ENCODE data around the gene KRT86. TPM values are rescaled to one million over a fixed set of nuclear protein-coding genes. Genes with fewer than 3 reads are reported as not detected.

Gene KRT86
- total and polyA plus RNA-seq, 2 donors (not counting 1 experiment from before 2014, with no cell fraction given) = 0.02 to 0.17 TPM

DNA sequence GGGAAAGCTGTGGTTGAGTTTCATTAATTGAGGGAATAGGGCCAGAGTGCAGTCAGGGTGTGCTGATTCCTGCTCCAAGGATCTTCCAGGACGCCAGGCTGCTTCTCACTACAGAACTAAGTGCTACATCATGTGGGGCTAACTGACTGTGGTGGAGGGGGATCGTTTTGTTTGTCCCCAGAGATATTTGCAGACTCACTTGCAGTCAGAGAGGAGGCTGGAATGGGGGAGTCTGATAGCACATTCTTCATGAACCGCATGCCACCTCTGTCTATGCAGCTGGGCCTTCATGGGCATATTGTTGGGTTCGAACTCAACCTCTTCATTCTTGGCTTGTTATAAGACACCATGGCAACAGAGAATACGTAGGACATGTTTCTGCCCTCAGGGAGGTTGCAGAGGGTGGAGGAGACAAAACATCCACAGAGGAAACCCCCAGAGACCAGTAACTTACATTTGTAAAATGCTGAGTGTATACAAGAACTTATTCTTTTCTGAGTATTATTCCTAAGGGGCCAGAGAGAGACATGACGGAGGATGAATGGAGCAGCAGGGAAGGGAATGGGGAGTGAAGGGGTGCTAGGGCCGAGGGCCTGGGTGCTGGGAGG lies 28.4 kb upstream of the KRT86 start:
- H3K9ac ChIP-seq (ENCODE audit: insufficient read depth, low read length) = no peak overlapping the region
- H3K79me2 ChIP-seq (ENCODE audit: control insufficient read depth, insufficient read depth, low read length) = no peaks in the 10 kb centered on the region
- H3K4me2 ChIP-seq (ENCODE audit: extremely low read depth, insufficient read depth, low read length) = no peak overlapping the region
- TF ChIP-seq EZH2 (IDR thresholded peaks at IDR 0.05; ENCODE audit: low read length, missing control alignments) = no peak
- TF ChIP-seq, protein P1, sequence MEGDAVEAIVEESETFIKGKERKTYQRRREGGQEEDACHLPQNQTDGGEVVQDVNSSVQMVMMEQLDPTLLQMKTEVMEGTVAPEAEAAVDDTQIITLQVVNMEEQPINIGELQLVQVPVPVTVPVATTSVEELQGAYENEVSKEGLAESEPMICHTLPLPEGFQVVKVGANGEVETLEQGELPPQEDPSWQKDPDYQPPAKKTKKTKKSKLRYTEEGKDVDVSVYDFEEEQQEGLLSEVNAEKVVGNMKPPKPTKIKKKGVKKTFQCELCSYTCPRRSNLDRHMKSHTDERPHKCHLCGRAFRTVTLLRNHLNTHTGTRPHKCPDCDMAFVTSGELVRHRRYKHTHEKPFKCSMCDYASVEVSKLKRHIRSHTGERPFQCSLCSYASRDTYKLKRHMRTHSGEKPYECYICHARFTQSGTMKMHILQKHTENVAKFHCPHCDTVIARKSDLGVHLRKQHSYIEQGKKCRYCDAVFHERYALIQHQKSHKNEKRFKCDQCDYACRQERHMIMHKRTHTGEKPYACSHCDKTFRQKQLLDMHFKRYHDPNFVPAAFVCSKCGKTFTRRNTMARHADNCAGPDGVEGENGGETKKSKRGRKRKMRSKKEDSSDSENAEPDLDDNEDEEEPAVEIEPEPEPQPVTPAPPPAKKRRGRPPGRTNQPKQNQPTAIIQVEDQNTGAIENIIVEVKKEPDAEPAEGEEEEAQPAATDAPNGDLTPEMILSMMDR (conservative IDR thresholded peaks at IDR 0.05 in 1 of 2, IDR thresholded peaks at IDR 0.05 in 1 of 2; ENCODE audit: low read depth in 1 of 2, low read length in 2 of 2) = no peak
- H4K20me1 ChIP-seq (ENCODE audit: control insufficient read depth, extremely low read depth, insufficient read depth, low read length) = no peaks in the 10 kb centered on the region
- no peaks in the 10 kb centered on the region for H3K36me3 ChIP-seq (ENCODE audit: control insufficient read depth, insufficient read depth, low read length)
- no peak overlapping the region for H2AFZ ChIP-seq (ENCODE audit: low read length)
- no peak overlapping the region for H3K4me3 ChIP-seq (replicated peaks in 1 of 4; ENCODE audit: control extremely low read depth in 1 of 4, insufficient read depth in 1 of 4, low read depth in 3 of 4, low read length in 4 of 4)
- H3K9me3 ChIP-seq (ENCODE audit: control insufficient read depth, insufficient read depth, low read depth, low read length) = no peaks in the 10 kb centered on the region
- DNase-seq (ENCODE audit: low read depth in 2 of 2) = no peak
- no peak overlapping the region for H3K27ac ChIP-seq (ENCODE audit: insufficient read depth, low read length)
- peaks cover 3% of the 10 kb centered on the region for H3K27me3 ChIP-seq (ENCODE audit: control insufficient read depth, insufficient read depth, low read length)
- peaks cover 13% of the 10 kb centered on the region for H3K4me1 ChIP-seq (ENCODE audit: control insufficient read depth, extremely low read depth, insufficient read depth, low read length)

DNA sequence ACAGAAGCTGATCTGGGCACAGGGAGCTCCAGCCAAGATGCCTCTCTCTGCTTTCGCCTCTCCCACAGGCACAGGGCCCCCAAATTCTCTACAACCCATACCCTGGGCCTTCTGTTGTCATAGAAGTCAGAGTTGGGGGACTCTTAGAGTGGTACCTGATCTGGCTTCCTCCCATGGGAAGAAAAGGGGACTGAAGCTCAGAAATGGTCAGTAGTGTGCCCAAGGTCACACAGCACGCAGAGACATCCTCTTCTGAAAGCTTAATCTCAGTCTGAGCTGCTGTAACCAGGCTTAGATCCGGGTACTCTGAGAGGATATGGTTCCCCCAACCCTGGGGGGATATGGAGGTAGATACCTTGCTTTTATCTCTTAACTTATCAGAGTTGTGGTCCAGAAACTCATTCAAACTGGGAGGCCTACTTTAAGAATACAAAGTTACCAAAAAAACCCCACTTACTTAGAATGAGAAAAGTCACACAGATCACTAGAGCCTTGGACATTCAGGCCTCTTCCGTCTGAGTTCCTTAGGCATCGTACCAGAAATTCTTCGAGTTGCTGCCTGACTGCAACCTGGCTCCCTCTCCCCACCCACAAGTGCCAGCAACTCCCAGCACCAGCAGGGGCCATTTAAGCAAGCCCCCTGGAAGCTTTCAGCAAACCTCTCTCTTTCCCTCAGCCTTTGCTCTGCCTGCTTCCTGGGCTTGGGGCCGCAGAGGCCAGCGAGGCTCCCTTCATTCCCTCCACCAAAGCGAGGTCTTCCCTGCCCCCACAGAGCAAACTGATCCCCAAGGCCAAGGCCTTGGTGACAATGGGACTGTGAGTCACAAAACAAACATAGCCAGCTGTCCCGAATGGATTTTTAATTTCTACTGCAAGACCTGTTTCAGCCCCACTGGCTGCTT lies 27.5 kb upstream of the KRT86 start:
- Histone ChIP-seq H3K4me2 (ENCODE audit: extremely low read depth, insufficient read depth, low read length) (no peak overlapping the region), H3K27ac (ENCODE audit: insufficient read depth, low read length) (no peak overlapping the region), H3K36me3 (ENCODE audit: control insufficient read depth, insufficient read depth, low read length) (no peaks in the 10 kb centered on the region), H3K4me1 (ENCODE audit: control insufficient read depth, extremely low read depth, insufficient read depth, low read length) (peaks cover 13% of the 10 kb centered on the region), H2AFZ (ENCODE audit: low read length) (no peak overlapping the region), H3K9ac (ENCODE audit: insufficient read depth, low read length) (no peak overlapping the region), H4K20me1 (ENCODE audit: control insufficient read depth, extremely low read depth, insufficient read depth, low read length) (no peaks in the 10 kb centered on the region), H3K79me2 (ENCODE audit: control insufficient read depth, insufficient read depth, low read length) (no peaks in the 10 kb centered on the region), H3K9me3 (ENCODE audit: control insufficient read depth, insufficient read depth, low read depth, low read length) (no peaks in the 10 kb centered on the region), H3K27me3 (ENCODE audit: control insufficient read depth, insufficient read depth, low read length) (peaks cover 3% of the 10 kb centered on the region), H3K4me3 (replicated peaks in 1 of 4; ENCODE audit: control extremely low read depth in 1 of 4, insufficient read depth in 1 of 4, low read depth in 3 of 4, low read length in 4 of 4) (no peak overlapping the region)
- peak in 1 of 2 donors; percentile 37 for DNase-seq (ENCODE audit: low read depth in 2 of 2)
- TF ChIP-seq, protein P1 (conservative IDR thresholded peaks at IDR 0.05 in 1 of 2, IDR thresholded peaks at IDR 0.05 in 1 of 2; ENCODE audit: low read depth in 1 of 2, low read length in 2 of 2) = no peak
- no peak for TF ChIP-seq EZH2 (IDR thresholded peaks at IDR 0.05; ENCODE audit: low read length, missing control alignments)
